ENCODE data around the gene PRDM16. TPM values are rescaled to one million over a fixed set of nuclear protein-coding genes. Genes with fewer than 3 reads are reported as not detected.

Gene PRDM16
- total and polyA plus RNA-seq, 2 experiments from 2014 or later: 0.14 to 0.16 TPM

- Histone ChIP-seq H3K27me3 (ENCODE audit: insufficient read depth) (peaks cover 22% of the 10 kb centered on the region), H3K4me1 (ENCODE audit: insufficient read depth) (peaks cover 7% of the 10 kb centered on the region; the same call in 1 of the 2 replicates), H3K9me2 (ENCODE audit: insufficient read depth) (no peaks in the 10 kb centered on the region), H3K36me3 (ENCODE audit: insufficient read depth) (no peaks in the 10 kb centered on the region), H3K79me2 (replicated peaks; ENCODE audit: insufficient read depth) (no peaks in the 10 kb centered on the region), H3F3A (replicated peaks; ENCODE audit: low read depth) (0 out of 2 replicates have a peak, but pooled peaks cover 5% of the 10 kb centered on the region), H3K4me2 (no peak overlapping the region), H4K20me1 (replicated peaks; ENCODE audit: insufficient read depth) (no peaks in the 10 kb centered on the region), H3K27ac (ENCODE audit: low read depth) (no peak overlapping the region), H2AFZ (no peak overlapping the region), H3K4me3 (no peak overlapping the region)
- Mint-ChIP-seq H3K4me3 (no peak overlapping the region), H3K9me3 (no peaks in the 10 kb centered on the region), H3K27me3 (ENCODE audit: insufficient read depth, low read depth, poor library complexity) (peaks cover 43% of the 10 kb centered on the region), H3K36me3 (ENCODE audit: low read depth) (no peaks in the 10 kb centered on the region), H3K27ac (no peak overlapping the region), H3K4me1 (peaks cover 31% of the 10 kb centered on the region)
- TF ChIP-seq POLR2AphosphoS5 (IDR thresholded peaks at IDR 0.05; ENCODE audit: low read depth) (no peak), JUNB (IDR thresholded peaks at IDR 0.05; ENCODE audit: unreplicated experiment) (no peak), CREB1 (CRISPR knock-in tag; IDR thresholded peaks at IDR 0.05; ENCODE audit: low read depth) (no peak), NANOG (IDR thresholded peaks at IDR 0.05; ENCODE audit: borderline replicate concordance) (no peak), EZH2 (IDR thresholded peaks at IDR 0.05; ENCODE audit: low read depth, unreplicated experiment) (no peak), EZH2phosphoT487 (IDR thresholded peaks at IDR 0.05; ENCODE audit: unreplicated experiment) (no peak), ZNF114 (CRISPR knock-in tag; IDR thresholded peaks at IDR 0.05) (no peak), REST (IDR thresholded peaks at IDR 0.05; ENCODE audit: unreplicated experiment) (no peak), STAT1 (IDR thresholded peaks at IDR 0.05; ENCODE audit: unreplicated experiment) (no peak), ZNF462 (CRISPR knock-in tag; IDR thresholded peaks at IDR 0.05) (no peak), ETS1 (IDR thresholded peaks at IDR 0.05) (no peak), CTCF (conservative IDR thresholded peaks at IDR 0.05; ENCODE audit: low read depth in 2 of 2) (no peak), ZNF331 (CRISPR knock-in tag; IDR thresholded peaks at IDR 0.05; ENCODE audit: low read depth) (no peak)
- DNase-seq (ENCODE audit: low spot score): peak; percentile 22
- ATAC-seq: no peak
Observed at GRCh38 chr1:3389093-3389833, 320.3 kb downstream of the PRDM16 start.

Data from GM23338 (cell line).